Aortic smooth muscle cell (primary cell): Measurements from ENCODE around the gene PDP2. TPM values are rescaled to one million over a fixed set of nuclear protein-coding genes. Genes with fewer than 3 reads are reported as not detected.

Experiments used
- total RNA-seq: library from RNA; depleted of rRNA; stranded (reverse); fragments of >200 nt; gene quantifications from 2 replicates; pipeline ENCODE4 v1.2.3, GENCODE V29; 2014

Gene PDP2, protein sequence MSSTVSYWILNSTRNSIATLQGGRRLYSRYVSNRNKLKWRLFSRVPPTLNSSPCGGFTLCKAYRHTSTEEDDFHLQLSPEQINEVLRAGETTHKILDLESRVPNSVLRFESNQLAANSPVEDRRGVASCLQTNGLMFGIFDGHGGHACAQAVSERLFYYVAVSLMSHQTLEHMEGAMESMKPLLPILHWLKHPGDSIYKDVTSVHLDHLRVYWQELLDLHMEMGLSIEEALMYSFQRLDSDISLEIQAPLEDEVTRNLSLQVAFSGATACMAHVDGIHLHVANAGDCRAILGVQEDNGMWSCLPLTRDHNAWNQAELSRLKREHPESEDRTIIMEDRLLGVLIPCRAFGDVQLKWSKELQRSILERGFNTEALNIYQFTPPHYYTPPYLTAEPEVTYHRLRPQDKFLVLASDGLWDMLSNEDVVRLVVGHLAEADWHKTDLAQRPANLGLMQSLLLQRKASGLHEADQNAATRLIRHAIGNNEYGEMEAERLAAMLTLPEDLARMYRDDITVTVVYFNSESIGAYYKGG
- total RNA-seq, result 8.1 and 8.3 TPM in 2 replicates

DNA sequence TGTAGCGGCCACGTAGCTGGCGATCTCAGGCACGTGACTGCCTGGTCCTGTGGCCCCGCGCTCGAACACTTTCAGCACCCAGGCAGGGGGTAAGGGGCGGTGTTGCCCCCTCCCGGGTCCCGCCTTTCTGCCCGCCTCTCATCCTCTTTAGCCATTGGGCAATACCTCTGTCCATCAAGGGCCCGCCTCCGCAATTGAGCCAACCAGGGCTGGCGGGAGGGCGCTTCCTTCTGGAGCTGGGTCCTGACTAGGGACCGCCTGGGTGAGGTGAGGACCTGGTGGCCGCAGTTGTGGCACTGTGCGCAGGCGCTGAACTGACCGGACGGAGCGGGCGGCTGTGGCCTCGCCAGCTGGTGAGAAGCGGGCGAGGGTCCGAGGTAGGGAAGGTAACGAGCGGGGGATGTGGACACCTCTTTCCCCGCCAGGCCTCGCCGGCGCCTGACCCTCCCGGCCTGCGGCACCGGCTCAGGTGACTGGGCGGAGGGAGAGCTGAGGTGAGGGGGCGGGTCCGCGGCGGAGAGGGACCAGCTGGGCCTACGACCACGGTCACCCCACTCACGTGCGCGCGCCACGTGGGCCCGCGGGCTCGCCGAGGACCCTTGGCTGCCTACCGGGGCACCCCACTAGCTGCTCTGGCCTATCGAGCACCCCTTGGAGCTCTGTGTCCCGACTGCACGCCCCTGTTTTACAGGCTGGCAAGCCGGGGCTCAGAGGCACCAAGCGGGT, at the start of gene PDP2:
PDP2 (plus strand) TSS at position 228 of the 726 bp plus-strand sequence. CDS start 3,770 bp downstream, outside the sequence.

DNA sequence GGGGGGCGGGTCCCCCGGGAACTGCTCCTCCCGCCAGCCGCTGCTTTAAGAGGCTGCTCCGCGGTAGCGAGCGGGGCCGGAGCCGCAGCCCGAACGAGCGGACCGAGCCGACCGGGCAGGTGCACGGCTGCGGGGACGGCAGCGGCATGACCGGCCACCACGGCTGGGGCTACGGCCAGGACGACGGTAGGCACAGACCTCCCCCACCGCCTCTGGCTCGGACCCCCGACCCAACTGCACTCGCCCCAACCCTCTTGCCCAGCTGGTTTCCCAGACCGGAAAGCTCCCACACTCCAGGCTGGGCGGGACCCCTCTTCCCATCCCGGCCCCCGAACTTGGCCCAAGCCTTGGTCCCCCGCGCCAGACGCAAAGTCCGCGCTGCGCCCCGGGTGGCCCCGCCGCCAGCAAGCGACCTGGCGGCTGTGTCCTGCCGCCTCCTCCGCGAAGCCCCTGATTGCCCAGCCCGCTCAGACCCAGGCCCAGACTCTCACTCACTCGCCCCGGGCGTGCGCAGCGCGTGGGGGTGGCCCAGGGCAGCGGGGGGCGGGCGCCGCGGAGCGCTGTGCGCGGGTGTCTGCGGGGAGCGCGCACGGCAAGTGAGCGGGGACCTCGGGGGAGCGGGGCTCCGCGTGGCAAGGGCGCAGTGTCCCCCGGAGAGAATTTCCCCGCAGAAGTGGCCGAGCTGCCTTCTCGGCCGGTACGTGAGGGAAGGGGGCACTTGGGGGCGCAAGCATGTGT, 35.8 kb upstream of the PDP2 start, which contains the start of gene CA7:
CA7 (plus strand) TSS at position 73 of the 738 bp plus-strand sequence; CDS start at position 147, 74 bp downstream.

DNA sequence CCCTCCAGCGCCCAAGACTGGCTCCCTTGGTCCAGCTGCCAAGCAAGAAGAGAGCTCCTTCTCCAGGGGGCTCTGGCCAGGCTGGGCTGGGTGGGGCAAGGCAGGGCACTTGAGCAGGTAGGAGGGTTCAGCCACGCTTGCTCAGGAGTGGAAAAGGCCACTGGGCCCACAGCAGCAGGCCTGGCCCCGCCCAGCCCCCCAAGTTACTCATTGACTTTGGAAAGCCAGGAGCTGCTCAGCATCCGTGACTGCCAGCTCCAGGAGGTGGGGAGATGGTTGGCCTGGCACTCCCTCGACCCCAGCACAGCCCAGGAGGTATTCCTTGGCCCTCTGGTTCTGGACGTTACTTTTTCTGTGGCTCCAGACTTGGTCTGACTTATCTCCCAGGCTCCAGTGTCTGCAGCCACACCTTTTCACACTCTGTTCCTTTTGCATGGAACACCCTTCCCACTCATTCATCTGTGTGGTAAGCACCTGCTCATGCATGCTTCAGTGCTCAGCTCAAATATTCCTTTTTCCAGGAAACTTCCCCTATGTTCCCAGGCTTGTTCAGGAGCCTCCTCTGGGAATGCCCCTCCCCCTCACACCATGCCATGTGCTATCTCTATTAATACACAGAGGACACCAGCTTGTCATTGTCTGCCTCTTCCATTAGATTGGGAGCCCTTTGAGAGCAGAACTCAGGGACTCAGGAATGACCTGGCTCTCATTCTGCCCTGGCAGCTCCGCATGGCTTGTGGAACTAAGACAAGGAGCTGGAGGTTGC, 38.7 kb downstream of the PDP2 start, which contains the start of gene CDH16:
CDH16 (minus strand) TSS at position 83 of the 766 bp plus-strand sequence. CDS start 820 bp downstream, outside the sequence.

DNA sequence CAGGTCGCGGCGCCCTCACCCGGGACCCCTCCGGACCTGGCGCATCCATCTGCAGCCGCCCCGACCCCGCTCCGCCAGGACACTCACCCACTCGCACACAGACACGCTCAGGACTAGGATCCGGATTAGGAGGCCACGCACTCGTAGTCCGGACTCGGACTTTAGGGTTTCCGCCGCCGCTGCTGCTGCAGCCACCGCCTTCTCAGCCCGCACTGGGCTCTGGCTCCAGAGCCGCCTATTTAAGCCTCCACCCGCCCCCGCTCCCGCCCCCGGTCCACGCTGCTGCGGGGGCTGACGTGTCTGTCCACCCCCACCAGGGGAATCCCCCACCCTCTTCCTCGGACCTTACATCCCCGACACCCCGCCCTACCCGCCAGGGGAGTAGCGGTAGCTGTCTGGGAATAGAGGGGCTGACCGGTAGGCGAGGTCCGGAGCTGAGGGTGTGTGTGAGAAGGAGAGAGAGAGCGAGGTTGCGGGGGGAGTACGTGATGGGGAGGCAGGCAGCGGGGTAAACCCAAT, 45.1 kb downstream of the PDP2 start, which contains the start of gene RRAD:
RRAD (minus strand) TSS at position 214 of the 519 bp plus-strand sequence. CDS start 356 bp downstream, outside the sequence.

DNA sequence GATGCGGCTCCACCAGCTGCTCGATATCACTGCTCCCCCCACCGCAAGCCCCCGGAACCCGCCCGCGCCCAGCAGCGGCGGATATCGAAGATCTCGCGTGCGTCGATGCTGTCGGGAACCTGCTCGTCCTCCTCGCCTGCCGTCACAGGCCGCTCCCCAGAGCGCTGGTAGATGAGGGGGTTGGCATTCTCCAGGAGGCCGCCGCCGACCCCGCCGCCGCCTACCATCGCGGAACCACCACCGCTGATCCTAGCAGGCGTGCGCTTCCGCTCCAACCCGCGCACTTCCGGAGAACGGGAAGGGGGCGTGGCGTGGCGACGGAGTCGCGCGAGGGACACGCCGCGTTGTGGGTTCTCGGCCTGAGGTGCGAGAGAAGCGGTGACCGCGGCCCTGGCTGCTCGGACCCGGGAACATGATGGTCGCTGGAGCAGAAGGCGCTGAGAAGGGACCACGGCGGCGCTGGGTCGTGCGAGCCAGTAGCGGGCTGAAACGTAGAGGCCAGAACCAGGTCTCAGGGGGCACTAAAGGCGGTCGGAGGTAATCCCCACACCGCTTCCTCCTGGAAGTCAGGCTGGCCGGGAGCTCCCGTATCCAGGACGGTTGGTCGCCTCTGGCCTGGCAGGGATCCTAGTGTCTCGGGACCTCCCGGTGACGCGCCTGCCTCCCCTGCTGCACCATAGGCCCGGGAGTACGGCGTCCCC, 54.0 kb downstream of the PDP2 start, which contains the start of gene CIAO2B:
CIAO2B (minus strand) TSS at position 265 of the 701 bp plus-strand sequence; CDS start at position 227, 38 bp downstream.

DNA sequence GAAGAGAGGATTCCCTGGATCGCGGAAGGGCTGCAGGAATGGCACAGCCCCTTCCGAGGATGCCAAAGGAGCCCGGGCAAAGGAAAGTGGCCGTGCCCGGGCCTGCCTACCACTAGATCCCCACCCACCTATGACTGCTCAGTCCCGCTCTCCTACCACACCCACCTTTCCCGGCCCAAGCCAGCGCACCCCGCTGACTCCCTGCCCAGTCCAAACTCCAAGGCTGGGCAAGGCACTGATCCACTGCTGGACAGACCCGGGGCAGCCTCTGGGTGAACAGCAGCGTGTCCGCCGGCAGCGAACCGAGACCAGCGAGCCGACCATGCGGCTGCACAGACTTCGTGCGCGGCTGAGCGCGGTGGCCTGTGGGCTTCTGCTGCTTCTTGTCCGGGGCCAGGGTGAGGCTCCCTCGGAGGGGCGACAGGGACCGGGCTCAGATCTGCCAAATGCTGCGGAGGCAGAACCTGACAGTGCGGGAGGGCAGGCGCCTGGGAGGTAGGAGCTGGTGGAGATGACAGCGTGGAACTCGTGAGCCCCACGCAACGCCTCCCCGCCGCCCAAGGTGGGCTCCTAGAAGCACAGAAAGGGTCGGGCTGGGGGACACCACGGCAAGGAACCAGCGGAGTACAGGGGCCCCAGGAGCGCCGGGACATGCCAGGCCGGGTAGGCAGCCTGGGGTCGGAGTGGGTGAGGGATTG, 55.1 kb downstream of the PDP2 start, which contains the start of gene CES2:
CES2 (plus strand) TSS at position 203 of the 698 bp plus-strand sequence; CDS start at position 323, 120 bp downstream.

Other genes with a start within 250 kb of the PDP2 start
- gene CMTM4, start 183.8 kb upstream of the PDP2 start, total RNA-seq, result 9.1 and 10.4 TPM in 2 replicates
- gene DYNC1LI2, start 128.9 kb upstream of the PDP2 start, total RNA-seq, result 146 and 174 TPM in 2 replicates
- 0.12 and 0.13 TPM in 2 replicates for gene TERB1, start 78.9 kb upstream of the PDP2 start, total RNA-seq
- 58.0 and 60.4 TPM in 2 replicates for gene NAE1, start 49.5 kb upstream of the PDP2 start, total RNA-seq
- not detected in 2 replicates for gene CA7, start 36.1 kb upstream of the PDP2 start, total RNA-seq
- gene CDH16, start 38.4 kb downstream of the PDP2 start, total RNA-seq, result not detected in 2 replicates
- 3.2 and 7.7 TPM in 2 replicates for gene RRAD, start 45.0 kb downstream of the PDP2 start, total RNA-seq
- gene CIAO2B, start 53.9 kb downstream of the PDP2 start, total RNA-seq, result 126 and 169 TPM in 2 replicates
- 28.1 and 29.1 TPM in 2 replicates for gene CES2, start 55.0 kb downstream of the PDP2 start, total RNA-seq
- 0.13 and 0.56 TPM in 2 replicates for gene CES3, start 80.8 kb downstream of the PDP2 start, total RNA-seq
- 1.3 and 1.4 TPM in 2 replicates for gene CES4A, start 108.1 kb downstream of the PDP2 start, total RNA-seq
- 142 and 160 TPM in 2 replicates for gene CBFB, start 148.6 kb downstream of the PDP2 start, total RNA-seq
- 12.8 and 13.5 TPM in 2 replicates for gene PHAF1, start 229.4 kb downstream of the PDP2 start, total RNA-seq